K562 (cell line): Measurements from ENCODE around the gene PYM1. TPM values are rescaled to one million over a fixed set of nuclear protein-coding genes. Genes with fewer than 3 reads are reported as not detected.
A peak's percentile ranks its signal among the peaks of the same experiment; 100 is the strongest.

Experiments
- CXXC5 ChIP-seq: fragments of 250-450 bp; sonication (Bioruptor Pico); IDR thresholded peaks from 2 replicates; pipeline ENCODE4 v1.8.0; 2022; ENCODE audit warnings: inconsistent platforms, mild to moderate bottlenecking, moderate library complexity
- HDAC2 ChIP-seq: fragments of 450-650 bp; IDR thresholded peaks from 2 replicates; pipeline ENCODE4 v1.6.1; 2016; ENCODE audit warnings: mild to moderate bottlenecking
- HMGXB4 ChIP-seq: sonication (generic); formaldehyde crosslinking; IDR thresholded peaks from 2 replicates; pipeline ENCODE4 v1.8.1; 2023; ENCODE audit warnings: mild to moderate bottlenecking, missing genetic modification reagents
- HNRNPL ChIP-seq: fragments of 200-400 bp; formaldehyde crosslinking; IDR thresholded peaks from 2 replicates; pipeline ENCODE4 v1.6.1; 2017; ENCODE audit warnings: low read depth, mild to moderate bottlenecking, low read length
- IRF9 ChIP-seq: fragments of 450-650 bp; IDR thresholded peaks from 2 replicates; pipeline ENCODE4 v1.6.1; 2016; ENCODE audit warnings: missing biosample characterization, missing genetic modification characterization
- KDM1A ChIP-seq, 2 experiments: fragments of 450-650 bp; IDR thresholded peaks; 2 replicates each; pipeline ENCODE4 v1.6.1; 2016; ENCODE audit warnings: mild to moderate bottlenecking in 2 of 2
- MLLT1 ChIP-seq, 2 experiments: fragments of 450-650 bp; IDR thresholded peaks; 2 replicates each; pipeline ENCODE4 v1.6.1; 2016
- NCOR1 ChIP-seq: fragments of 450-650 bp; IDR thresholded peaks from 2 replicates; pipeline ENCODE4 v1.6.1; 2016; ENCODE audit warnings: mild to moderate bottlenecking, moderate library complexity
- PHB2 ChIP-seq: fragments of 450-650 bp; IDR thresholded peaks from 2 replicates; pipeline ENCODE4 v1.6.1; 2017; ENCODE audit warnings: low read depth
- PRDM10 ChIP-seq: fragments of 450-650 bp; IDR thresholded peaks from 2 replicates; pipeline ENCODE4 v1.6.1; 2018; ENCODE audit not compliant: partially characterized antibody
- SMARCA4 ChIP-seq: fragments of 450-650 bp; IDR thresholded peaks from 2 replicates; pipeline ENCODE4 v1.6.1; 2016
- SP2 ChIP-seq: IDR thresholded peaks from 2 replicates; pipeline ENCODE4 v1.6.1; 2011; ENCODE audit warnings: mild to moderate bottlenecking, low read depth, low read length, moderate library complexity; ENCODE audit not compliant: poor library complexity, severe bottlenecking; ENCODE audit errors: extremely low read depth
- TAL1 ChIP-seq: fragments of 450-650 bp; IDR thresholded peaks from 2 replicates; pipeline ENCODE4 v1.6.1; 2016; ENCODE audit warnings: mild to moderate bottlenecking
- ZC3H11A ChIP-seq: IDR thresholded peaks from 2 replicates; pipeline ENCODE4 v1.6.1; 2012; ENCODE audit warnings: low read depth, low read length, improper control_type of control experiment
- ZNF830 ChIP-seq: fragments of 250-450 bp; sonication (Bioruptor Pico); IDR thresholded peaks from 2 replicates; pipeline ENCODE4 v1.5.0; 2021; ENCODE audit warnings: mild to moderate bottlenecking
- polyA plus RNA-seq, 8 experiments: library from polyadenylated mRNA; depleted of rRNA in 4 of 8; stranded (reverse) in 5 of 8; unstranded in 3 of 8; fragments of >200 nt; fragmentation: Nextera tagmentation in 2 of 8; fragmentation: Illumina TruSeq in 1 of 8; extraction: Ambion mirVana in 2 of 8; extraction: Trizol in 1 of 8; gene quantifications; 2 replicates each; pipeline versions ENCODE4 v1.2.1 to v1.2.3, GENCODE V29; 2011 to 2014; ENCODE audit warnings: inconsistent platforms in 1 of 8, missing spikeins in 1 of 8
- total RNA-seq, 7 experiments: library from RNA; depleted of rRNA in 6 of 7; stranded (reverse); fragments of >200 nt in 6 of 7; fragmentation: Illumina TruSeq in 2 of 7; extraction: Trizol in 2 of 7; gene quantifications; 2 replicates each; pipeline versions ENCODE4 v1.2.1 to v1.2.3, GENCODE V29; 2011 to 2021; ENCODE audit warnings: low replicate concordance in 1 of 7
- TF ChIP-seq, protein P1 (sequence below): fragments of 250-450 bp; sonication (Bioruptor Pico); IDR thresholded peaks from 2 replicates; pipeline ENCODE4 v1.9.0; 2021; ENCODE audit warnings: mild to moderate bottlenecking, inconsistent platforms
- TF ChIP-seq, protein P2 (sequence below): sonication (generic); formaldehyde crosslinking; IDR thresholded peaks from 2 replicates; pipeline ENCODE4 v1.8.0; 2022; ENCODE audit warnings: mild to moderate bottlenecking, missing genetic modification reagents

Gene PYM1
- total and polyA plus RNA-seq, 9 of the 15 experiments (the other 6 are each of a cell fraction or from before 2014, with no cell fraction given): 29.0 to 51.3 (median 34.1) TPM

DNA sequence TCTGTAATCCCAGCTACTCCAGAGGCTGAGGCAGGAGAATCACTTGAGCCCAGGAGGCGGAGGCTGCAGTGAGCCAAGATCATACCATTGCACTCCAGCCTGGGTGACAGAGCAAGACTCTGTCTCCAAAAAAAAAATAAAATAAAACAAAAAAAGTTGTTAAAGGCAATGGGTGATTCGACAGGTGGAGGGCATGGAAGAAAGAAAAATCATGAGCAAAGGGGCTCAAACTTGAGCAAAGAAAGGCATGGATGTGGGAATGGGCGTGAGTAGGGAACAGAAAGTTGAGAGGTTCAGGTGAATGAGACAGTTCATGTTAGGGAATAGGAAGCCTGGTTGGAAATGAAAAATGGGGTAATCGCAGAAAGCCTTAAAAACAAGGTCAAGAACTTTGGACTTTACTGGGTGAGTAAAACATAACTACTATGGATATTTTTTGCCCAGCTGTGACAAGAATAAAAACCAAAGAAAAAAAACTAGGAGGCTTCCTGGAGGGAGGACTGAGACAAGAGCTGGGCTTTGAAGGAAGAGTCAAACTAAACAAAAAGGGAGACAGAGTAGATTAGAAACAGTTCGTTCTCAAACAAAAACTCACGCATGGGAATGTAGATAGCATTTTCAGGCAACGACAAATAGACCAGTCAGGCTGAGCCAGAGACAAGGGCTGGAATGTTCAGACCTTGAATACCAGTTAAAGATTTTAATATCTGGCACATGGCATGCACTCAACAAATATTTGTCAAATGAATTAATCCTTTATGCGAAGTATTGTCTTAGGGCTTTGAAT lies 18.8 kb downstream of the PYM1 start (continued):
- no peak for TF ChIP-seq HMGXB4 (CRISPR knock-in tag)
- TF ChIP-seq, protein P1, sequence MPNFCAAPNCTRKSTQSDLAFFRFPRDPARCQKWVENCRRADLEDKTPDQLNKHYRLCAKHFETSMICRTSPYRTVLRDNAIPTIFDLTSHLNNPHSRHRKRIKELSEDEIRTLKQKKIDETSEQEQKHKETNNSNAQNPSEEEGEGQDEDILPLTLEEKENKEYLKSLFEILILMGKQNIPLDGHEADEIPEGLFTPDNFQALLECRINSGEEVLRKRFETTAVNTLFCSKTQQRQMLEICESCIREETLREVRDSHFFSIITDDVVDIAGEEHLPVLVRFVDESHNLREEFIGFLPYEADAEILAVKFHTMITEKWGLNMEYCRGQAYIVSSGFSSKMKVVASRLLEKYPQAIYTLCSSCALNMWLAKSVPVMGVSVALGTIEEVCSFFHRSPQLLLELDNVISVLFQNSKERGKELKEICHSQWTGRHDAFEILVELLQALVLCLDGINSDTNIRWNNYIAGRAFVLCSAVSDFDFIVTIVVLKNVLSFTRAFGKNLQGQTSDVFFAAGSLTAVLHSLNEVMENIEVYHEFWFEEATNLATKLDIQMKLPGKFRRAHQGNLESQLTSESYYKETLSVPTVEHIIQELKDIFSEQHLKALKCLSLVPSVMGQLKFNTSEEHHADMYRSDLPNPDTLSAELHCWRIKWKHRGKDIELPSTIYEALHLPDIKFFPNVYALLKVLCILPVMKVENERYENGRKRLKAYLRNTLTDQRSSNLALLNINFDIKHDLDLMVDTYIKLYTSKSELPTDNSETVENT: no peak
- TF ChIP-seq SMARCA4: 0 out of 2 replicates have a peak, but pooled peaks have one; percentile 22
- TF ChIP-seq MLLT1 (IDR thresholded peaks at IDR 0.05): 0 out of 4 replicates have a peak, but pooled peaks of 1 of the 2 experiments have one; percentile 37
- no peak for TF ChIP-seq SP2
- 0 out of 2 replicates have a peak, but pooled peaks have one; percentile 7 for TF ChIP-seq TAL1
- TF ChIP-seq, protein P2, sequence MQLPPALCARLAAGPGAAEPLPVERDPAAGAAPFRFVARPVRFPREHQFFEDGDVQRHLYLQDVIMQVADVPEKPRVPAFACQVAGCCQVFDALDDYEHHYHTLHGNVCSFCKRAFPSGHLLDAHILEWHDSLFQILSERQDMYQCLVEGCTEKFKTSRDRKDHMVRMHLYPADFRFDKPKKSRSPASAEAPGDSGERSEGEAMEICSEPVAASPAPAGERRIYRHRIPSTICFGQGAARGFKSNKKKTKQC (CRISPR knock-in tag): no peak
- TF ChIP-seq PHB2: no peak
- no peak for TF ChIP-seq ZNF830 (CRISPR knock-in tag)
- no peak for TF ChIP-seq IRF9 (tag)
- no peak for TF ChIP-seq ZC3H11A
- no peak for TF ChIP-seq HNRNPL
- TF ChIP-seq PRDM10: peak; percentile 86
- TF ChIP-seq HDAC2: no peak
- no peak for TF ChIP-seq KDM1A (IDR thresholded peaks at IDR 0.05)
- TF ChIP-seq CXXC5 (CRISPR knock-in tag): peak; percentile 23; the same call in 1 of the 2 replicates
- no peak for TF ChIP-seq NCOR1
